Epithelial cell of alveolus of lung (primary cell): Measurements from ENCODE around the gene TMEM184A. TPM values are rescaled to one million over a fixed set of nuclear protein-coding genes. Genes with fewer than 3 reads are reported as not detected.

Experiments
- total RNA-seq: library from RNA; depleted of rRNA; stranded (reverse); fragments of >200 nt; gene quantifications from 2 replicates; pipeline ENCODE4 v1.2.1, GENCODE V29; 2015

TMEM184A gene
- total RNA-seq, result 0.13 TPM in 1 of 2 replicates, not detected in the other

GRCh38 chr7:1555813-1556543, at the start of gene TMEM184A:
TMEM184A (minus strand) TSS chr7:1556205; CDS start chr7:1555484, 721 bp downstream.

GRCh38 chr7:1569833-1570632, 14.0 kb upstream of the TMEM184A start, which contains the start of gene PSMG3:
PSMG3 (minus strand) TSS chr7:1570032; CDS start chr7:1569339, 693 bp downstream.

GRCh38 chr7:1503816-1504775, 51.9 kb downstream of the TMEM184A start, which contains the start of gene INTS1:
INTS1 (minus strand) TSS chr7:1504389; CDS start chr7:1503960, 429 bp downstream.

Other genes with a start within 250 kb of the TMEM184A start
- gene MICALL2, start 96.7 kb downstream of the TMEM184A start, total RNA-seq, result 14.0 and 31.9 TPM in 2 replicates
- 49.7 and 63.2 TPM in 2 replicates for gene INTS1, start 51.8 kb downstream of the TMEM184A start, total RNA-seq
- 7.3 and 18.6 TPM in 2 replicates for gene MAFK, start 25.5 kb downstream of the TMEM184A start, total RNA-seq
- gene PSMG3, start 13.8 kb upstream of the TMEM184A start, total RNA-seq, result 38.8 and 46.8 TPM in 2 replicates
- gene ELFN1, start 114.1 kb upstream of the TMEM184A start, total RNA-seq, result under 0.01 TPM in 1 of 2 replicates, not detected in the other